ENCODE data around the gene LHFPL2. TPM values are rescaled to one million over a fixed set of nuclear protein-coding genes. Genes with fewer than 3 reads are reported as not detected.

Gene LHFPL2
- total RNA-seq, 1 donor from 2014 or later, result 40.6 TPM

GRCh38 chr5:78501411-78502352 is 146.9 kb downstream of the LHFPL2 start:
- Histone ChIP-seq H3K36me3 (no peaks in the 10 kb centered on the region), H3K9me3 (no peaks in the 10 kb centered on the region), H3K4me3 (no peak overlapping the region), H3K27me3 (ENCODE audit: low read depth) (no peaks in the 10 kb centered on the region), H3K4me1 (peaks cover 78% of the 10 kb centered on the region), H3K27ac (no peak overlapping the region)
- intact Hi-C loops (cut with DNase I), result no loop called here
- no peak for TF ChIP-seq CTCF (IDR thresholded peaks at IDR 0.05)
- DNase-seq (no peak), ATAC-seq (no peak)

GRCh38 chr5:78500871-78501270 is 147.7 kb downstream of the LHFPL2 start:
- Histone ChIP-seq H3K27ac (no peak overlapping the region), H3K9me3 (no peaks in the 10 kb centered on the region), H3K36me3 (no peaks in the 10 kb centered on the region), H3K27me3 (ENCODE audit: low read depth) (no peaks in the 10 kb centered on the region), H3K4me3 (no peak overlapping the region), H3K4me1 (peaks cover 75% of the 10 kb centered on the region)
- DNase-seq (no peak), ATAC-seq (no peak)
- intact Hi-C loops (cut with DNase I), result no loop called here
- no peak for TF ChIP-seq CTCF (IDR thresholded peaks at IDR 0.05)

DNA sequence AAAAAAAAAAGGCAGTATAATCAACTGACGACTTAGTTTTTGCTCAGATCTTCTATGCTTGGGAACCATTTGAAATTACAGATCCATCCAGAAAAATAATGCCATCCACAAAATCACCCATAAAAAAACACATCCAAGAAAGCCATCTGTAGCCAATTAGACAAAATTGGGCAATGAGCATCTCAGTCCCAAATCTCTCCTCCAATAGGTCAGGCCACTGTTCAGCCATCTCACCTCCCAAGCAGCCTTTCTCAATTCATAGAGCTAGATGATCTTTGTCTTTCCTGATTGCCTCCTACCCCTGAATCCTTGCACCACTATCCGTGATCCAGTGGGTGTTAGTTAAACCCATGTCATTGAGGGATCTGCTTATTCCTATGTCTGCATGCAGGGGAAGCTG is 148.5 kb downstream of the LHFPL2 start:
- no peaks in the 10 kb centered on the region for H3K36me3 ChIP-seq
- H3K9me3 ChIP-seq, result no peaks in the 10 kb centered on the region
- no peak for ATAC-seq
- peaks cover 67% of the 10 kb centered on the region for H3K4me1 ChIP-seq
- intact Hi-C loops (cut with DNase I), result no loop called here
- TF ChIP-seq CTCF (IDR thresholded peaks at IDR 0.05), result no peak
- no peak overlapping the region for H3K4me3 ChIP-seq
- no peaks in the 10 kb centered on the region for H3K27me3 ChIP-seq (ENCODE audit: low read depth)
- H3K27ac ChIP-seq, result no peak overlapping the region
- DNase-seq, result no peak

DNA sequence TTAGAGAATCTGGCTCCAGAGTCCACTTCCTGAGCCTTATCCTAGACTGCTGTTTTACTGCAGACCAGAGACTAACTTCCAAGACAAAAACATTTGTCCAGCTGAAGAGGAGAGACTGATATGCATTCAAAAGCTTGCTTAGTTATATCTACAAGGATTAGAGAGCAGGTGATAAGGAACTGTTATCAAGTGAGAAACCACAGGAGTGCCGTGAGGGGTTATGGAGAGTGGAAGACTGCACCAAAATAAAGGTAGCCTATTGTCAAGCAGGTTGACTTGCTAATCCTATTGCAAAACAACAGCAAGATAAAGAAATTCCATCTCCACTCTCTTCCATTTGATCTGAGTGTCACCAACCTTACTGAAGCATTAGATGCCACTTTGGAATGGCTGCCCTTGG is 149.1 kb downstream of the LHFPL2 start:
- no peak for ATAC-seq
- TF ChIP-seq CTCF (IDR thresholded peaks at IDR 0.05), result no peak
- Histone ChIP-seq H3K27ac (no peak overlapping the region), H3K4me1 (peaks cover 62% of the 10 kb centered on the region), H3K4me3 (no peak overlapping the region), H3K36me3 (no peaks in the 10 kb centered on the region), H3K9me3 (no peaks in the 10 kb centered on the region), H3K27me3 (ENCODE audit: low read depth) (no peaks in the 10 kb centered on the region)
- no peak for DNase-seq
- intact Hi-C loops (cut with DNase I), result no loop called here

DNA sequence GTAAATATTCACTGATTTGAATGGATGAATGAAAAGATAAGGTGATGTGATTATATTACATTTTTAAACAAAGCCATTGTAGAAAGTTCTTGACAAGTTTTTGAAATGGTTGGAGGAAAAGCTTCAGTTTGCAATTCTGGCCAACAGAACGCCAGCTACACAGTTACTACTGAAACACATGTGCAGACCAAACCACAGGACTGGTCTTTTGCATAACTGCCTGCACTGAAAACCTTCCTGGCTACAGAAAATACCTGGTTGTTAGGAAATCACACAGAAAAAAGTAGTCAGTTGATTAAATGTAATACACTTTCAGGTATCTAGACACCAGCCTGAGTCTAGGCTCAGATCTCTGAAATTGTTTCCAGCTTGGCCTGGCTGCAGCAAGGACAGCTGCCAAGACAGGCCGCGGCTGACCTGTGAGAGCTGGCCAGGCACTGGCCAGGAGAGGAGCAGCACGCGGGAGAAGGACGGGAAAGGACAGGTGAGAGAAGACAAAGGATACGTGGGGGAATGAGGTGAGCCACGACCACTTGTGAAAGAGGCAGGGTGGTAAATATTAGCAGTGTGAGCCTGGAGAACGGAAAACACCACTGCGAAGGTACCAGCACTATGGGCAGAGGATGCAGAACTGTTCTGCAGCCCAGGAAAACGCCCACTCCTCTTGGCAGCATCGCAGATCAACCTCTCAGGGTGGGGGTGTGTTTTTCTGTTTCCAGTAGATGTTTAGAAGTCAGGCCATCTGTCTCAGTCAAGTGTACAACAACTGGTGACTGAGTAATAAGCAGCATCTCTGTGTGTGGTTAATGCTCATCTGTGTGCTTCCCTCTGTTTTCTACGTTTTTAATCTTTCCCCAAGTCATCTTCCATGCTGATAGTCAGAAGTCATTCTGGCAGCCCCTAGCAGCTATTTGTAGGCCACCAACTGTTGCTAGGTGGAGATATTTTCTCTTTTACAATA is 150.7 kb downstream of the LHFPL2 start:
- H3K4me1 ChIP-seq, result peaks cover 52% of the 10 kb centered on the region
- no peaks in the 10 kb centered on the region for H3K36me3 ChIP-seq
- TF ChIP-seq CTCF (IDR thresholded peaks at IDR 0.05), result no peak
- H3K4me3 ChIP-seq, result no peak overlapping the region
- no peak overlapping the region for H3K27ac ChIP-seq
- DNase-seq (no peak), ATAC-seq (no peak)
- H3K27me3 ChIP-seq (ENCODE audit: low read depth), result no peaks in the 10 kb centered on the region
- no peaks in the 10 kb centered on the region for H3K9me3 ChIP-seq
- intact Hi-C loops (cut with DNase I), result no loop called here
